IPS-18c (cell line): ENCODE measurements around the gene TMEM179.
"Not testable (repeated sequence)": the region's sequence is repeated elsewhere in the genome, so short reads cannot be mapped to it uniquely, and the experiment has no call there.

ENCODE experiments used
- H3K4me3 ChIP-seq: 2 replicates; pipeline ENCODE4 v1.7.0; 2013; ENCODE audit warnings: low read depth, mild to moderate bottlenecking, low read length, moderate library complexity; ENCODE audit not compliant: insufficient read depth
- H3K9me3 ChIP-seq: one replicate; pipeline ENCODE4 v1.6.1; 2013; ENCODE audit warnings: mild to moderate bottlenecking, low read length, moderate library complexity; ENCODE audit not compliant: control insufficient read depth, insufficient read depth

Gene TMEM179

DNA sequence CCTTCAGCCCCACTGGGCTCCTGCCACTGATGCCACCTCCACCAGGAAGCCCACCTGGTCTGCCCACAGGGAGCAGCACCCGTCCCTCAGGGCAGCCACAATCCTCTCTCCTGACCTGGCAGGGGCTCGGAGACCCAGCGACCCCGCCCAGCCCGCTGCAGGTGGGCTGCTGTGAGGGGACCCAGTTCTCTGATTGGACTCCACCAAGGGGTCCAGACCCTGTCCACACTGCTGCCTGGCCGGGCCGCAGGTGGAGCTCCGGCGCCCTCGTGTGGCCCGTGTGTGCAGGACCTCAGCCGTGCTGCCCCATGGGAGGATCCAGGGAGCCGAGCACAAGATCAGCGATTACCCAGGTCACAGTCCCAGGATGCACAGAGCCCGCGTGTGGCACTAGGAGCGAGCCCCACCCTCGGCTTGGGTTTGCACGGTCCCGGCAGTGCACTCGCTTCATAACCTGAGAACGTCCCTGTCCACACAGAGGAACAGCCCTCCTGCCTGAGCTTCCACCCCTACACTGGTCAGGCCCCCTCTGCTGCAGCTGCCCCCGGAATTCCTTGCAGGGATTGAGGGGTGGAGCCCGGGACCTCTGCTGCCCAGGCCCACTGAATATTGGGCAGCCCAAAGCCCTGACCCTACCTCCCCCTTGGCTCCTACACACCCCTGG lies 35.4 kb upstream of the TMEM179 start:
- Histone ChIP-seq H3K9me3 (no peaks in the 10 kb centered on the region), H3K4me3 (no peak overlapping the region)

DNA sequence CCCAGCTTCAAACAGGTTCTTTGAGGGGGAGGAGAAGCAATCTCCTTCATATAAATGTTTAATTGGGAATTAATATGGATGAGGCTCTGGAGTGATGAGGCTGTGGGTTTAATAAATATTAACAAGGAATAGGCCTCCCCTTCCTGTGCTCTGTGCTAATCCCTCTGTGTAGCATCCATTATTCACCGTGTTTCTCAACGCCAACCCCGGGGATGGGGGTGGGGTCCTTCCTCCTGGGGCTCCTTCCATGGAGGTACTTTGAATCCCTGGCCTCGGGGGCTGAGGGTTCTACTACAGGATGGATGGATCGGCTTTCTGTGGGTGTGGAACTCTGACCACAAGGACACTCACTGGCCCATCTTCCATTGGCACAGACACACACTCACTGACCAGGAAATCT lies 34.9 kb upstream of the TMEM179 start:
- Histone ChIP-seq H3K9me3 (no peaks in the 10 kb centered on the region), H3K4me3 (no peak overlapping the region)

DNA sequence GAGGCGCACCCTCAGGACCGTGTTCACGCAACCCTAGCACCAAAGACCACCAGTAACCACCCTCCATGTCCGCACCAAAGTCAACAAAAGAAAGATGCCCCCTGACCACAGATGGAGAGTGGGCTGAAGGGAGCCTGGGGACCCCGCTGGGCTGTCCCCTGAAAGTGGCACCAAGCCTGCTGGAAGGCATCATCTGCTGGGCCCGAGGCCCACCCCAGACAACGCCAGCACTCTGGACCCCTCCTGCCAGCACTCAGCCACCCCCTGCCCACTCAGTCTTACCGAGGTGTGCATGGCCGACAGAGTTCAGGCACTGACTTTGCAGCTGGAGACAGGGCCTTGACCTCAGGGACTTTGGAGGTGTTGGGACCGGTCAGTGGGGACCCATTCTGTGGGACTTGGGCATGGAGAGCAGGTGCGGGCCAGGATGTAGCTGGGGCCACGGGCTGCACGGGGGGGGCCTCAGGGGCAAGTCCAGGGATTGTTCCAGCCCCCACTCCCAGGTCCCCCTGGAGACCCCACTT lies 34.4 kb upstream of the TMEM179 start:
- Histone ChIP-seq H3K9me3 (no peaks in the 10 kb centered on the region), H3K4me3 (no peak overlapping the region)

DNA sequence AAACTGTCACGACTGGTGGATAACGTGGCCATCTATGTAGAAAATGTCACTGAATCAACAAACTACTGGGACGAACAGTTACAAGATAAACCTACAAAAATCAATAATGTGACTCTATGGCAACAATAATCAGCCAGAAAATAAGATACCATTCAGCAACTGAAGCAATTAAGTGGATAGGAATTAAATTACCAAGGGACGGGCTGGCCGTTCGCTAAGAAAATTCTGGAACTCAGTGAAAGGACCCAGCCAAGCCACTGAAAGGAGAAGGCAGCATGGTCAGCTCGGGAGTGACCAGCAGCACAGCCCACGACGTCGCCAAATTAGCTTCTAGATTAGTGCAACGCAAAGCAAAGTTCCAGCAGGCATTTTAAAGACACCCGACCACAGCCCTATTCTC lies 33.6 kb upstream of the TMEM179 start:
- H3K4me3 ChIP-seq = no peak overlapping the region
- no peaks in the 10 kb centered on the region for H3K9me3 ChIP-seq

DNA sequence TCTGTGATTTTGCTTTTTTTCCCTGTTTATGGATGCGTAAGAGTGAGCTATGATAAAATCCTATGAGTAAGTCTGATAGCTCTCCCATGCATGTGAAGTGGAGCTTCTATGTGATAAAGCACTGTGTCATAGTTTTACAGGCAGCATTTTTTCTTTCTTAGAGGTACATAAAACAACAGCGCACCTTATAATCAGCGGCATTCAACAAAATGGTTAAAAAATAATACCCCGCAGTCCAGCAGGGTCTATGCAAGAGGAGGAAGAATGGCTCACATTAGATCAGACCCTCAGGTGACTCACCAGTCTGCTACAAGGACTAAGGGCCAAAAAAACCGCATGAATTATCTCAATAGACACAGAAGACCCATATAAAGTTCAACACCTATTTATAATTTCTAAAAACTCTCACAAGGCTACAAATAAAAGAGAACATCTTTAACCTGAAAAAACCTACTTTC lies 33.0 kb upstream of the TMEM179 start:
- no peak overlapping the region for H3K4me3 ChIP-seq
- H3K9me3 ChIP-seq = no peaks in the 10 kb centered on the region

DNA sequence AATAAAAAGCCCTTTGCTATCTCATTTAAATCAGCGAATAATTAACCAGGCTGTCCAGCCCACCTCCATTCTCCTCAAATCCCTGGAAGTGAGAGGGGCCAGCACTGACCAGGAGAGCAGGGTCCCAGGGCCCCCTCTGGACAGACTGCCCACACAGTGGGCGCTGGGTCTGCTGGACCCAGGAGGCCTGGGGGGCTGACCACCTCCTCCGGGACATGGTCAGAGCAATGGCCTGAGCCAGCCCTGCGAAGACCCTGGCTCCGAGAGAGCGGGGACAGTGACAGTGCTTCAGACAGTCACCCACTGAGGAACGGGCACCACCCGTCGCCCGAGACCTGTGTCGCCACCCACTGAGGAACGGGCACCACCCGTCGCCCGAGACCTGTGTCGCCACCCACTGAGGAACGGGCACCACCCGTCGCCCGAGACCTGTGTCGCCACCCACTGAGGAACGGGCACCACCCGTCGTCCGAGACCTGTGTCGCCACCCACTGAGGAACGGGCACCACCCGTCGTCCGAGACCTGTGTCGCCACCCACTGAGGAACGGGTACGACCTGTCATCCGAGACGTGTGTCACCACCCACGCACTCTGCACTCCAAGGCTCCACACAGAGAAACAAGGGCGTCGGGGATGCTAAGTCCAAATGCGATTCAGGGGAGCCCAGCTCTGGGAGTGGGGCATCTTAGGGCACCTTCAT lies 32.4 kb upstream of the TMEM179 start:
- not testable (repeated sequence) for H3K4me3 ChIP-seq, H3K9me3 ChIP-seq

DNA sequence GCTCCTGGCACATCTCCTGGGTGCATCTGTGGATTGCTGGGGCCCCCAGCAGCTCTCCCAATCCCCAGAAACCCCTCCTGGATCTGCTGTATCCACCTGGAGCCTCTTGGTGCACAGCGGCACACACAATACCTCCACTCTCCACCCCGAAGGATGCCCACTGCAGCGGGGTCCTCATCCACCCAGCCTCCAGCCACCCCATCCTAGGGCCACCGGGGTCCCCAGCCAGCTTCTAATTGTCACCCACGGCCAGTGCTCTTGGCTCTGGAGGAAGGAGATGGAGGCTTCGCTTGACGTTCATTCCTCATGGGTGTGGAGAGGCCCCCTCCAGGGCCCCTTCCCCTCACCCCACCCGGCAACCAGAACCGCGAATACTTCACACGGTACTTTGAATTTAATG lies 31.6 kb upstream of the TMEM179 start:
- H3K9me3 ChIP-seq = no peaks in the 10 kb centered on the region
- H3K4me3 ChIP-seq = no peak overlapping the region

DNA sequence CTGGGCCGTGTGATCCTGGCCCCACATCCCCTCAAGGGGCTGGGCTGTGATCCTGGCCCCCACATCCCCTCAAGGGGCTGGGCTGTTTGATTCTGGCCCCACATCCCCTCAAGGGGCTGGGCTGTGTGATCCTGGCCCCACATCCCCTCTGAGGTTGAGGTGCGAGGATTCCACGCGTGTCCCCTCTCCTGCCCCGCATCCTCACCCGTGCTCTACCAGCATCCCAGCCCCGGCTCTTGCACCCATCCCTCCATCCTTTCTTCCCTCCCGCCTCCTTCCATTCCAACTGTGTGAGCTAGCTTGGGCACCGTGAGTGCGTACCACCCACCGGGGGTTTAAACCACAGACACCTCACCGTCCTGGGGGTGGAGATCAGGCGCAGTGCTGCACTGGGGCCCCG lies 31.1 kb upstream of the TMEM179 start:
- H3K9me3 ChIP-seq = no peaks in the 10 kb centered on the region
- H3K4me3 ChIP-seq = no peak overlapping the region

DNA sequence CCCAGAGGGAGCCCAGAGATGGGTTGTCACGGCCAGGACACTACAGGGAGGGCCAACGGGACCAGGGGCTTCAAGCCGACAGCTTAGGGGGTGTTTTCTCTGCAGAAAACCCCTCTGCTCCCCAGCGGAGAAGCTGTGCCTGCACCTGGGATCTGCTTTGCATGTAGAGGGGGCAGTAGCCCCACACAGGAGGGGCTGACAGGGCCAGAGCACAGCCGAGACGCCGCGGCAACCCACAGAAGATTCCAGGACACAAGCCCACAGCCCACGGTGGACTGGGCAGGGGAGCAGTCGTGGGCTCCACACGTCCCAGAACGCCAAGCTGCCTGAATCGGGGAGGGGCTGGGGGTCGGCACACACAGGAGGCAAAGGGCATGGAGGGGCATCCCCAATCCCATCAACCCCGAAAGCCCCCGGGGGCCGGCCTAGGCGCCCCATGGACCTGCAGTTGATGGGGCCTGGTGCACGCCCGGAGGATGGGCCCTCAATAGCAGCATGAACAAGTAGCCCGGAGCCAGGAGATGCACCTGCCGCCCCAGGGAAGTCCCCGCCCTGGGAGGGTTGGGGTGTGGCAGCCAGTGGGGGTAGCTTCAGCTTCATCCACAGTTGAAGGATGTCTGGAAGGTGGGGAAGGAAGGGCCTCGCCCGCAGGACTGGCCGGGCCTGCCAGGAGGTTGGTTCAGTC lies 30.5 kb upstream of the TMEM179 start:
- Histone ChIP-seq H3K4me3 (no peak overlapping the region), H3K9me3 (no peaks in the 10 kb centered on the region)

DNA sequence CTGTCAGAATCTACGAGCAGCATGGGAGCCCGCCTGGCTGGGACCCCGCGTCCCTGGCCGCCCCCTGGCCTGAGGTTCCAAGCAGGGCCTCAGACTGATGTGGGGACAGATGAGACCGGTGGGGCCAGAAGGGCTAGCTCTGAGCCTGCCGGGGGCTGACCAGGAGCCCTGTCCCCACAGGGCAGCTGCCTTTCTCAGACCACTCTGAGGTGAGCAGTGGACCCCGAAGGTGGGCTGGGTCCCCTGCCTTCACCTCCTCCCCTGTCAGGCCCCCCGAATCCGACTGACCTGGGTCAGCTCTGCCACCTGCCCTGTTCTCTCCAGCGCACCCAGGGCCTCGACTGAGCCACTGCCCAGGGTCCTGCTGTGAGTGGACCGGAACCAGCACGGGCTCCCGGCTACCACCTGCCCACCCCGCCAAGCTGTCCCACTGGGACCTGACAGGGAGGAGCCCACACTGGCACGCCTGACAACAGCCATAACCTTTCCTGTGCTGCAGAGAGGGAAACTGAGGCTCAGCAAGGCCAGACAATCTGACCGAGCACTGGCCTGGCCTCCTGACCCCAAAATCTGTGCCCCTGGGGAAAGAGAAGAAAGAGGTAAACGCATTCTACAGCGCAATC lies 29.7 kb upstream of the TMEM179 start:
- Histone ChIP-seq H3K4me3 (no peak overlapping the region), H3K9me3 (no peaks in the 10 kb centered on the region)

DNA sequence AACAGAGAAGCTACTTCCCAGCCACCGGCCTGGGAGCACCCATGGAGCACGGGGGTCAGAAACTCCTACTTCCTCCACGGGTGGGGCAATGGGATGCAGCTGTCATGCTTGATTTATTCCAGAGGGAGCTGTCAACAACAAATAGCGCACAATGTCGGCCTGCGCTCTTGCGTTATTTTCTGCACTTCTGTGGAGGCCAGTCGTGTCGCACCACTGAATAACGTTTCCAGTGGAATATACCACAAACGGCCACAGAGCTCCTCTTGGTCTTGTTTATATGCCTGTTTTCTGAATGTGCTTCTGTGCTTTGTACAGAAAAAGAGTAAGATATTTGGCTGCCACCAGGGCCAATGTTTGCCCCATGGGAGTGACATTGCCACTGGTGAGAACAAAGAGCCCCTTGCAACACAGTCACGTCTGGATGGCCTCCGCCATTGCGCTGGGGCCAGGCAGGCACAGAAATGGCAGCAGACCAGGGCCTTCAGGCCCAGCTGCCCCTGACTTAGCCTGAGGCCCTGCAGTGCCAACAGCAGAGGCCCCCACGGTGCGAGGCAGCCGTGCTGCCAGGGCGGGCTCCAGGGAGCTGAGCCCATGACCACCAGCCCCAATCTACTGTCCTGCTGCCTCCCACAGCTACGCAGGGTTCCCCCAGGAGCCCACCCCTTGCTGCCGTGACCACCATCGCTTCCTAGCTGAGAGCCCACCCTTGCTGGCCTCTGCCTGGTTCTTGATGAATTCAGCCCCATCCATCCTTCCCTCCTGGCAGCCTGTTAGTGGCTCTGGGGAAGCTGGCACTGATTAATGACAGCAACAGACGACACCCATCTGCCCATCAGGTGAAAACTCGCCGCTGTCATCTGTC lies 28.9 kb upstream of the TMEM179 start:
- H3K9me3 ChIP-seq = no peaks in the 10 kb centered on the region
- no peak overlapping the region for H3K4me3 ChIP-seq

DNA sequence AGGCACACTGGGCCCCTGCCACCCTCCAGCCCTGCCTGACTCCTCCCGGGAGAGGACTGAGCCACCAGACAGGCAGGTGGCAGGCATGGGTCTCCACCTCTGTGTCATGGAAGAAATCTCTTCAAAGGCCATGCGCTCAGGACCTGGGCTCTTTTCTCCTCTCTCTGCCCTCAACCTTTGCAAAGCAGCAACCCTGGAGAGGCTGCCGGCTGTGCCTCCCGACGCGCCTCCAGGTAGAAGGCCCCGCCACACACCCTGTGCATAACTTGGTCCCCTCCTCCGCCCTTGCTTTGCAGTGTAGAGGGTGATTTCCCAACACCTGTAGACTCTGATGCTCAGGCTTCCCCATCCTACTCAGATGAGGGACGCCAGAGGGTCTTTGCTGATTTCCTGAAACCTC lies 28.2 kb upstream of the TMEM179 start:
- no peak overlapping the region for H3K4me3 ChIP-seq
- no peaks in the 10 kb centered on the region for H3K9me3 ChIP-seq

DNA sequence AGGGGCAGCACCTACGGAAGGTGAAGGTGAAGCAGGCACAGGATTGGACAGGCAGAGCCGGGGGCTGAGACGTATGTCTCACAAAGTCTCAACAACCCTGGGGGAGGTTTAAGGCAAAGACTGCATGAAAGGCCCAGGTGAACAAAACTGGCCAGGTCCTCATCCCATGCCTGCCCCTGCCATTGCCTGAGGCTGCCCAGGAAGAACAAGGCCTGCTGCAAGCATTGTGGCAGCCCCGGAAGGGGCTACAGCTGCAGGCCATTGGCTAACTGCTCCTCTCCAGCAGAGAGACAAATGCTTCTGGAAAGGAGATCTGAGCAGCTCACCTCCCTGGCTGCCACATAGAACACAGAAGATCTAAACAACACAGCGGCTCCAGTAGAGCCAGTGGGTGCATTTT lies 20.4 kb upstream of the TMEM179 start:
- Histone ChIP-seq H3K4me3 (no peak overlapping the region), H3K9me3 (peaks cover 2% of the 10 kb centered on the region)

DNA sequence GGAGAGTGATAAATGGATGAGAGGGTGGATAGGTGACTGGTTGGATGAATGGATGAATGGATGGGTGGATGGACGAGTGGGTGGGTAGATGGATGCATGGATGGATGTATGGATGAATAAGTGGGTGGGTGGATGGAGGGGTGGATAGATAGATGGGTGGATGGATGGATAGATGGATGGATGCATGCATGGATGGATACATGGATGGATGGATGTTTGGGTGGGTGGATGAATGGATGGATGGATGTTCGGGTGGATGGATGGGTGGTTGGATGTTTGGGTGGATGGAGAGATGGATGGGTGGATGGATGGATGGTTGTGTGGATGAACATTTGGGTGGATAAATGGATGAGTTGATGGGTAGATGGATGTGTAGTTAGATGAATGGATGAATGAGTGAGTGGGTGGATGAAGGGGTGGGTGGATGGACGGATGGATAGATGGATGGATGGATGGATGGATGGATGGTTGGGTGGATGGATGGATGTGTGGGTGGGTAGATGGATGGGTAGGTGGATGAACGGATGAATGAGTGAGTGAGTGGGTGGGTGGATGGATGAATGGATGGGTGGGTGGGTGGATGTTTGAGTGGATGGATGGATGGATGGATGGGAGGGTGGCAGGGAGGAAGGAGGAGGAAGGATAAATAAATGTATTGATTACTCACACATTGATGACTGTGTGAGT lies 9.7 kb upstream of the TMEM179 start:
- H3K9me3 ChIP-seq = peaks cover 2% of the 10 kb centered on the region
- no peak overlapping the region for H3K4me3 ChIP-seq

DNA sequence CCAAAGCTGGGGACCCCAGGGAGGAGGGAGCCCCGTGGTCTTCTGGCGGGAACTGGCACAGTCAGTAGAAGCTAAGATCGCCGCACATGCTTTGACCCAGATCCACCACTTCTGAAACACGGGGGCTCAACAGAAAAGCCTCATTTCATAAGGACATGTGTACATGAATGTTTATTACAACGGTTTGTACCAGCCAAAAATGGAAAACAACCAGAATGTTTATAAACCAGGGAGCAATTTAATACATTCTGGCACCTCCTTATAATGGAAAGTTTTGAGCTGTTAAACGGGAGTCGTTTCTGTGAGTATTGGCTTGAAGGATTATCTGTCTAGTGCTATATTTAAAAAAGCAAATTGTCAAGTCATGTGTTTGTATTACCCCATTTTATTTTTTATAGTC lies 7.3 kb upstream of the TMEM179 start:
- Histone ChIP-seq H3K9me3 (peaks cover 2% of the 10 kb centered on the region), H3K4me3 (no peak overlapping the region)

DNA sequence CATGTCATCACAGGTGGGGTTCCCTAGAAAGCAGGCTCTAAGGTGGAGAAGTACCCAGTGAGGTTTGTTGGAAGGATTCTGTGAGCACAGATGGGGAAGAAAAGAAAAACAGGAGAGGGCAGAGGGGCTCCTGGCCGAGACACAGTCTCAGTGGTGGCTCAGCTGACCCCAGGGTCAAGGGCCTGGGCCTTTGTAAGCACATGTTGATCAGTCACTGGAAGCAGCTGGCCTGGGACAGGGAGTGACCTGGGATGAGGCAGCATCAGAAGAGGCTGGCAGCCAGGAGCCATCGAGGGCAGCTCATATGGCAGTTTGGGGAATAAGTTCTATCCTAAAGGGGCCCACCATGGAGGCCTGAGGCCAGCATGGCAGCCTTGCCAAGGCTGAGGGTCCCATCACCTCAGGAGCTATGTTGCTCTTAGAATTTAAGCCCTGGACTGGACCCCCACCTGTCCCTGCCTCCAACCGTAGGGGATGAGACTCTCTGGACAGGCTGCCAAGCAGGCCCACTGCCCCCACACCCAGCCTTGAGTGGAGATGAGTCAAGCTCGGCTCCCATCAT lies 6.3 kb upstream of the TMEM179 start:
- peaks cover 2% of the 10 kb centered on the region for H3K9me3 ChIP-seq
- no peak overlapping the region for H3K4me3 ChIP-seq
